Testis (tissue), 2 donors: ENCODE results near the gene KCTD15.

Experiments used
- CTCF ChIP-seq, 3 experiments: fragments of 450-650 bp in 2 of 3; fragments of 200-600 bp in 1 of 3; sonication (generic) in 1 of 3; IDR thresholded peaks; one replicate each; pipeline ENCODE4 v1.5.1; 2016 to 2019; ENCODE audit warnings: antibody characterized with exemption in 3 of 3, mild to moderate bottlenecking in 2 of 3, moderate library complexity in 1 of 3
- POLR2A ChIP-seq: fragments of 450-650 bp; IDR thresholded peaks from one replicate; pipeline ENCODE4 v1.6.1; 2017; ENCODE audit warnings: antibody characterized with exemption, mild to moderate bottlenecking, moderate library complexity

DNA sequence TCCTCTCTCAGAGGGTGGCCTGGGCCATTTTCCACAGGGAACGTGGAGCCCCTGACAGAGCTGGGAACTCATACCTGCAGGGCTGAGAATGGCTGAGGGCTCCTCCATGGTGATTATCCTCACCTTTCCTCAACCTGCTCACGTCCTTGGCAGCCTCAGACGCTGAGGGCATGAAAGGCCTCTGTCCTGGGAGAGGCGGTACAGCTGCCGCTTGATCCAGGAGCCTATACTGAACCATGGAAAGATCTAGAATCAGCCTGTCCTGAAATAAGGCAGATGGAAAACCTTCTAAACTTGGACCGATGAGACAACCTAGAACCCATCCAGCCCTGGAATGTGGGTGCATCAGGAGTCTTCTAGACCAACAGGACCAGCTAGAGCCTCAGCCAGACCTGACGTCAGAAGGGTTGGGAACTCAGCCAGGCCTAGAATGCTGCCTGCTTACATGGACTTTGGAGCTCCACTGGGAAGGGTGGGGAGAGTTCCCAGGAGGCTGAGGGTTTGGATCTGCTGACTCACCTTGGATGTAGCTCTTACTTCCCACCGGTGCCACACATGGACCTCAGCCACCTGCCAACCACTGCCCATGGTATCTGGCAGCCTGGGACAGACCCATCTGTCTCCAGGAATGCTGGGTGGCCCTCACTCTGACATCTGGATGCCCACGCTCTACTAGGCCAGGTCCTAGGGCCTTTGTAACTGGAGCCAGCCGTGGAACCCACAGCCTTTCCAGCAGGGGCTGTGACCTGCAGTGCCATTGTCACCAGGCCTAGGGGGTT lies 7.5 kb downstream of the KCTD15 start:
- TF ChIP-seq CTCF (IDR thresholded peaks at IDR 0.05) (no peak), POLR2A (no peak)
